HG03039 (cell line): ENCODE data around the gene THSD7A.
"Not testable (repeated sequence)": the region's sequence is repeated elsewhere in the genome, so short reads cannot be mapped to it uniquely, and the experiment has no call there.

Source experiments
- ATAC-seq: cut with Tn5 transposase; IDR thresholded peaks from one replicate; pipeline ENCODE4 v1.9.1; 2021; ENCODE audit warnings: mild to moderate bottlenecking, moderate library complexity; ENCODE audit not compliant: unreplicated experiment

The THSD7A gene

DNA sequence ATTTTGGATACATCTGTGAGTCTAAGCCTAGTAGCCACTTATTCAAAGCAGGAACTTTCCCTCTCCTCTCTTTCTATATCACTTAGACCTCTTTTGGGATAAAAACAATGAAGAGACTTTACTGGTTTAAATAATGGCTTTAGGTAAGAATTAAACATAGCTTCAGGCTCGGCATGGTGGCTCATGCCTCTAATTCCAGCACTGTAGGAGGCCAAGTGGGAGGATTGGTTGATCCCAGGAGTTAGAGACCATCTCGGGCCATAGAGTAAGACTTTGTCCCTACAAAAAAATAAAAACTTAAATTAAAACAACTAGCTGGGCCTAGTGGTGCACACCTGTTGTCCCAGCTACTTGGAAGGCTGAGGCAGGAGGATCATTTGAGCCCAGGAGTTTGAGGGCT is 304.3 kb downstream of the THSD7A start:
- ATAC-seq, result no peak

DNA sequence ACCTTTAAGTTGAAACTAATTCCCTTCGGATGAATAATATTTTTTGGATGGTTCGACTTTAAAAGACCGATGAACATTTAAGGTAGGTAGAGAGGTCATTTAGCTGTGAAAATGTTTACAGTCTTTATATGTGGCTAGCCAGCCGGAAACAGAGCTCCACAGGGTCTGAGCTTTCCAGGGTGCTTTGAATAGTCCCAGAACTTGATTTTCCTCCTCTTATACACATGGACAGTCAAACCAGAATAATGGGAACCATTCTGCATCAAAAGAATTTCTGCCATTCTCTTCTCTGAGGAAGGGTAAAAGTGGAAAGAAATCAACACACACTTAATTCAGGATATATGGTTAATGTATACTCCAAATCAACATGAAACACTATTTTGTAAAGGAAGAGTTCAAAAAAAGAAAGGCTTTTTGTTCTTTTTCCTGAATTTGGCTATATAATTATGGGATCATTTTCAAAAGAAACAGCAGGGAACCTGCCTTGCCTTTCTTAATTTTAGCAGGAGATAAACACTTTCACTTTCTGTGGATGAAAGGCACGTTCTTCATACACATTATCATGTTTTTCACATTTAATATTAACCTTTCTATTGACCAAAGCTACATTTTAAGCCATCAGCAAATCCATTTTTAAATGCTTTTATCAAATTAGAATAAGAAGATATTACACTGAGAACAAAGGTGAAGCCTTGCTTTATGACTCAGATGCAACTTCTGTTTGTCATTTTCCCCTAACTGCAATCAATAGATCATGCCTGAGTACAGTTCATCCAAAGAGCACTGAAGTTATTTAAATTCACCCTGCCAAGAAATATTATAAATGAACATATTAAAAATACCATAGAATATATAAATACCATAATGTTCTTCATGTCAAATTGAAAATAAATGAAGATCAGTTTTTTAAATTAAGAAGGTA is 307.3 kb downstream of the THSD7A start:
- ATAC-seq, result no peak

DNA sequence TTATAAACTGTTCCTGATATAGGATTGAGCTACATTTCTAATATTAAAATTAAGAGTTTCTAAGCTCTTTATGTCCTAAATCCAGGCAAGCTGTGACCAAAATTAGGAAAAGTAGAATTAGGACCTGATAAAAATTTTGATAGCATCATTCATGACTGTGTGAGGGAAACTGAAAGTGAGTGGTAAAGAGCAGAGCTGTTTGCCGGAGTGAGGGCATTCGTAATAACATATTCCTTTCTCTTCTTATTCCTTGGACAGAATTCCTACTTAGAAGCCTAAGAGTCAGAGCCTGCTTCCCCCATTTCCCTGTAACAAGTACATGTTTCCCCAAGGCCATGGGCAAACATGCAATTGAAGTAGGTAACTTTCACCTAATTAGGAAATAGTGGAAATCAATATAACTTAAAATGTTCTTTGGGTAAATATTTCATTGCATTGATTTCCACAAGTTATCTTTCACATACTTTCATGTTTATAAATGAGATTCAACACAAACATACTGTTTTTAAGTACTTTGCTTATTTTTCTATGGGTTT is 310.0 kb downstream of the THSD7A start:
- ATAC-seq, result not testable (repeated sequence)

- no peak for ATAC-seq
Observed at GRCh38 chr7:11517853-11518252, 314.1 kb downstream of the THSD7A start.

GRCh38 chr7:11516328-11516727 is 315.7 kb downstream of the THSD7A start:
- no peak for ATAC-seq

- no peak for ATAC-seq
Observed at GRCh38 chr7:11513460-11513859, 318.5 kb downstream of the THSD7A start.

- ATAC-seq, result no peak
Observed at GRCh38 chr7:11507929-11508328, 324.1 kb downstream of the THSD7A start.

DNA sequence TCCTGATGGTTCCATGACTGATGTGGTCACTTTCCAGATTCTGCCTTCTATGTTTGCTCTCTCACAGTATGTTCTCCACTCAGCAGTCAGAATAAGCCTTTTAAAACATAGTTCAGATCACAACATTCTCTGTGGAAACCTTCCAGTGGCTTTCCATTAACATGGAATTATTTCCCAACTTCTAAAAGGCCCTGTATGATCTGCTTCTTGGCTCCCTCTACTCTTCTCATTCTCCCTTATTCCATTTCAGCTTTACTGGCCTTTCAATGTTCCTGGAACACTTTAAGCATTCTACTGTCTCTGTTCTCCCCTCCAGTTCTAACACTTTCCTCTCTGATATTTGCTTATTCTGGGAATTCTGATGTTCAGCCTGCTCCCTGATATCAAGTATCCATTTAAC is 325.6 kb downstream of the THSD7A start:
- no peak for ATAC-seq

GRCh38 chr7:11505471-11505985 is 326.5 kb downstream of the THSD7A start:
- ATAC-seq, result no peak

- no peak for ATAC-seq
Observed at GRCh38 chr7:11492307-11492706, 339.7 kb downstream of the THSD7A start.

GRCh38 chr7:11491811-11492210 is 340.2 kb downstream of the THSD7A start:
- ATAC-seq, result no peak

- ATAC-seq, result no peak
Observed at GRCh38 chr7:11489280-11489679, 342.7 kb downstream of the THSD7A start.

DNA sequence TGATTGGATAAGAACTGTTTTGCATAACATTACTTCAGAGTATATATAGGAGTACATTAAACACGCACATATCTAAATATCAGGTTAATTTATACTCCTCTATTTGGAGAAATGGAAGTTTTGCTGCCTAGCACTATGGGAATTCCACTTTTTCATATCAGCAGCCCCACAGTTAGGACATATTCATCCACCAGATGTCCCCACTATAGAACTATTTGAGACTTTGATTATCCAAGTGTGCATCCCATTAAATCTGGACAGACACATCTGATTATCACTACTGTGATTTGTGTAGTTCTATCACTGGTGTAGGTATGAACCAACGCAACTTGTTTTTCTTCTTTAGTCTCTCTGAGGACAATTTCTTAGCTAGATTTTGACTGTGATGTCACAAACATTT is 345.7 kb downstream of the THSD7A start:
- ATAC-seq, result no peak

- ATAC-seq, result no peak
Observed at GRCh38 chr7:11485636-11486035, 346.4 kb downstream of the THSD7A start.

GRCh38 chr7:11480143-11480542 is 351.9 kb downstream of the THSD7A start:
- ATAC-seq, result no peak

- ATAC-seq, result no peak
Observed at GRCh38 chr7:11478882-11479281, 353.1 kb downstream of the THSD7A start.

DNA sequence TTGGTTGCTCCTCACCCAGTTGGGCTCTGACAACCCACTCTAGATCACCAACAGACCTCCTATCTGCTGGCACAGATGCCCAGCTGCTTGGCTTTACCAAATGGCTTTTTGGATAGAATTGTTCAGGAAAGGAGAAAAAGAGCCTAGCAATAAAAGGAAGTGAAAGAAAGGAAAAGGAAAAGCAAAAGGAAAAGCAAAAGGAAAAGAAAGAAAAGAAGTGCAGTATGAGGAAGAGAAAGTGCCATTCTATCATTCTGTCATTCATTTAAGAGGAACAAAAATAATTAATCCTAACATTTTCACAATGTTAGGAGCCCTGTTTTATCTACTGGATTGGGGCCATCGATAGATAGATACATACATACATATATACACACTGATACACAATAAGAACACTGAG is 353.6 kb downstream of the THSD7A start:
- no peak for ATAC-seq

DNA sequence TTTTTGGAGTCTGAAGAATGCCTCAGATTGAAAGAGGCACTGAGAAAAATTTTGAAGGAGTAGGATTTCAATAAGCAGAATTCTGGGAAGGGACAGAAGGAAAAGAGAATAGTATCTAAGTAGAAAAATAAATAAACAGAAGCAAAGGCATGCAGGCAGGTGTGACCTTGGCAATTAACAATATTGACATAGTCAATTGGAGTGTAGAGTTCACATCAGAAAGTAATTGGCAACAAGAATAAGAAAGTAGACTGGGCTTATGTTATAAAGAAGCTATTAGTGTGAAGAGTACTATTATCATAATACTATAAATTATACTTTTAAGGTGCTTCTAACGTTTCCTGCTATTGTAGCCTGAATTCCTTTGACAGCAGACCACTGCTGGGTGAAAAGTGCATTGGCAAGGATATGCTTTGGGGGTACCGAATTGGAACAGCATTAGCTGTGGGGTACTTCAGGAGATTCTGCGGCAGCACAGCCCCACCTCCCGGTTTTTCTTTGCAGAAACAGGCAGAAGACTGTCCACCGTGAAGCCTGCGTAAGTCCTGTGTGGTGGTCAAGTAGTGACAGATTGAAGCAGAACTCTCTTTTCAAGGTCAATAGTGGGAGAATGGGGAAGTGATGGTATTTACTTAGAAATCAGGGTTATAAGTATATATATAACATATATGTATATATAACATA is 357.0 kb downstream of the THSD7A start:
- no peak for ATAC-seq

GRCh38 chr7:11473807-11474424 is 358.1 kb downstream of the THSD7A start:
- no peak for ATAC-seq

DNA sequence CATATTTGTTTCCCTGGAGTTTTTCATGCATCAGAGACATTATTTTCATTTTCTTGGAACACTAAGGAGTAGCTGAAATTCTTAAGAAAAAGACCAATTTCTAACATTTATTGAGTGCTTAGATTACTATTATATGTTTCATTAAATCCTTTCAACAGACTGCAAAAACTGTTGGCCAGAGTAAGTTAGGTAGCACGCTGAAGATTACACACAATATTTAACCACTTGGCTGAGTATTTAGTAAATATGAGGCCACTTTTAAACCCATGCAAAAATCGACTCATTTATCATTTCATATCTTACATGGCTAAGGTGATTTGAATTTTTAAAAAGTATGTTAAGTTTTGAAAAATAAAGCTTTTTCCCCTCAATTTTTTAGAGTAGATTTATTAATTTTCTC is 358.8 kb downstream of the THSD7A start:
- ATAC-seq, result no peak

DNA sequence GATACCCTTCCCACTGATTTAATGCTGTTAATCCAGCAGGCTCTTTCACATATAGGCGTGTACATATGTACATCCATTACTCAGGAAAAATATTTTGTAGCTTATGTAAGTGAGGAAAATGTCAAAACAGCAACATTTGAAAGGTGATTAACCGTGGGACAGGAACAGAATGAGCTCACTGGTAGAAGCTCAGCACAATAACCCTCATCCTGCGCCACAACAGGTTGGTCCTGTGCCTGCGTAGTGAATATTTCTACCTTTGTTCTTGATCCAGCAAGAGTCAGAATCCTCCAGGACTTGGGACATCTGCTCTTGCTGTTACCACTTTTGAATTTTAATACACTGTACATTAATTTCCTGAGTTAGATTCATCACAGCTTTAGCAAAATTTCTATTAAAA is 359.4 kb downstream of the THSD7A start:
- no peak for ATAC-seq
